Tibial nerve (tissue), 3 donors: ENCODE data around the gene RCCD1.

Experiments used
- POLR2A ChIP-seq, 2 donors: fragments of 450-650 bp; IDR thresholded peaks; one replicate each; pipeline ENCODE4 v1.6.1; 2017; ENCODE audit warnings: antibody characterized with exemption in 2 of 2, mild to moderate bottlenecking in 2 of 2, moderate library complexity in 2 of 2
- TF ChIP-seq, protein P1 (sequence below), 5 experiments: fragments of 200-600 bp in 3 of 5; fragments of 450-650 bp in 2 of 5; sonication (generic) in 3 of 5; IDR thresholded peaks; one replicate each; pipeline ENCODE4 v1.5.1; 2016 to 2019; ENCODE audit warnings: antibody characterized with exemption in 5 of 5, mild to moderate bottlenecking in 3 of 5, moderate library complexity in 2 of 5

DNA sequence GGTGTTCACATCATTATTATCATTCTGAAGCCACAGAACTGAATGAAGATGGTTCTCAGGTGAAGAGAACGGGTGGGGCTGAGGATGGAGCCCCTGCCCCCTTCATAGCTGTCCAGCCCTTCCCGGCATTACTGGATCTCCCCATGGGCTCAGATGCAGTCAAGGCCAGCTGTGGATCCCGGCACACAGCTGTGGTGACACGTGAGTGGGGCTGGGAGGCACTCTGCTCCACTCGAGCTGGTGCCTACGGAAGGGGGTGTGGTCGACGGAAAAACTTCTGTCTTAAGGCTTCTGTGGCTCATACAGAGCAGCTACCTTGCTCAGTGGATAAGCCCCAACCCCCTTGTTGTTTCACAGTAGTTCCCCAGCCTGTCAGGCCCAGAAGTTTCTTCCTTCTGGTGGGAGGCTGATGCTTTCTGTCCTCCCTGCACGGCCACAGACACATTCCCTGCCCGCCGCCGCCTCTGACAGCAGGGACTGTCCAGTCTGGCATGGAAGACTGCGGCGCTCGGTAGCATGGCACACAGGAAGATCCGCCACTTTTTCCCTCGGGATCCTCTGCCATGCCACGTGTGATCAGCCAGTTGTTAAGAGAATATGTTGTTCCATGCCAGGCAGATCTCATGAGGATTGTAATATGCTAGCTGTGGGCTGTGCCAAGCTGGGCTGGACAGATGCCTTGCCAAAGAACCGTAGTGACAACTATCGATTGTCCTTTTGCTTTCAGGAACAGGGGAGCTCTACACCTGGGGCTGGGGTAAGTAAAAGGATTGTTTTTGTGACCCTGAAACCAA, 5.8 kb downstream of the RCCD1 start:
- no peak for TF ChIP-seq POLR2A (IDR thresholded peaks at IDR 0.05)
- TF ChIP-seq, protein P1, sequence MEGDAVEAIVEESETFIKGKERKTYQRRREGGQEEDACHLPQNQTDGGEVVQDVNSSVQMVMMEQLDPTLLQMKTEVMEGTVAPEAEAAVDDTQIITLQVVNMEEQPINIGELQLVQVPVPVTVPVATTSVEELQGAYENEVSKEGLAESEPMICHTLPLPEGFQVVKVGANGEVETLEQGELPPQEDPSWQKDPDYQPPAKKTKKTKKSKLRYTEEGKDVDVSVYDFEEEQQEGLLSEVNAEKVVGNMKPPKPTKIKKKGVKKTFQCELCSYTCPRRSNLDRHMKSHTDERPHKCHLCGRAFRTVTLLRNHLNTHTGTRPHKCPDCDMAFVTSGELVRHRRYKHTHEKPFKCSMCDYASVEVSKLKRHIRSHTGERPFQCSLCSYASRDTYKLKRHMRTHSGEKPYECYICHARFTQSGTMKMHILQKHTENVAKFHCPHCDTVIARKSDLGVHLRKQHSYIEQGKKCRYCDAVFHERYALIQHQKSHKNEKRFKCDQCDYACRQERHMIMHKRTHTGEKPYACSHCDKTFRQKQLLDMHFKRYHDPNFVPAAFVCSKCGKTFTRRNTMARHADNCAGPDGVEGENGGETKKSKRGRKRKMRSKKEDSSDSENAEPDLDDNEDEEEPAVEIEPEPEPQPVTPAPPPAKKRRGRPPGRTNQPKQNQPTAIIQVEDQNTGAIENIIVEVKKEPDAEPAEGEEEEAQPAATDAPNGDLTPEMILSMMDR (IDR thresholded peaks at IDR 0.05), result no peak
